Keratinocyte (primary cell): ENCODE measurements around the gene CHST15. TPM values are rescaled to one million over a fixed set of nuclear protein-coding genes. Genes with fewer than 3 reads are reported as not detected.

Experiments used
- DNase-seq: peaks from one replicate; pipeline ENCODE4 v3.0.0-alpha.2; 2011; ENCODE audit warnings: low read depth, missing footprints, low spot score
- FAIRE-seq: peaks from 2 replicates; lab custom pipeline; 2011; peaks lifted over from hg19 to GRCh38; lab: Jason Lieb, UNC
- H2AFZ ChIP-seq: 2 replicates; pipeline ENCODE4 v1.6.0; 2012; ENCODE audit warnings: low read length, control low read depth, inconsistent platforms; ENCODE audit not compliant: control insufficient read depth
- H3K27ac ChIP-seq: 2 replicates; pipeline ENCODE4 v1.5.1; 2011; ENCODE audit warnings: low read length; ENCODE audit not compliant: control insufficient read depth, insufficient read depth
- H3K27me3 ChIP-seq: 3 replicates; pipeline ENCODE4 v1.6.0; 2011; ENCODE audit warnings: low read length; ENCODE audit not compliant: control insufficient read depth, insufficient read depth; ENCODE audit errors: extremely low read depth
- H3K36me3 ChIP-seq, 2 experiments: 2 replicates in 1 of 2; 3 replicates in 1 of 2; pipeline ENCODE4 v1.5.1; 2011; ENCODE audit warnings: low read length in 2 of 2, mild to moderate bottlenecking in 1 of 2; ENCODE audit not compliant: control insufficient read depth in 2 of 2, insufficient read depth in 2 of 2; ENCODE audit errors: extremely low read depth in 1 of 2
- H3K4me1 ChIP-seq: 3 replicates; pipeline ENCODE4 v1.5.1; 2011; ENCODE audit warnings: low read length; ENCODE audit not compliant: control insufficient read depth, insufficient read depth; ENCODE audit errors: extremely low read depth
- H3K4me2 ChIP-seq: 3 replicates; pipeline ENCODE4 v1.6.0; 2011; ENCODE audit warnings: low read depth, low read length; ENCODE audit not compliant: control insufficient read depth, insufficient read depth; ENCODE audit errors: extremely low read depth
- H3K4me3 ChIP-seq, 3 experiments: fragments of 200-600 bp in 1 of 3; sonication (generic) in 1 of 3; 2 replicates in 2 of 3; 3 replicates in 1 of 3; pipeline ENCODE4 v1.5.1; 2011 to 2016; ENCODE audit warnings: low read length in 3 of 3, mild to moderate bottlenecking in 3 of 3, control low read depth in 2 of 3, inconsistent platforms in 1 of 3, low read depth in 1 of 3, mixed read lengths in 1 of 3, mixed run types in 1 of 3, moderate library complexity in 1 of 3; ENCODE audit not compliant: control insufficient read depth in 2 of 3, insufficient read depth in 2 of 3; ENCODE audit errors: extremely low read depth in 1 of 3
- H3K79me2 ChIP-seq: 2 replicates; pipeline ENCODE4 v1.6.0; 2012; ENCODE audit warnings: low read length; ENCODE audit not compliant: control insufficient read depth, insufficient read depth
- H3K9ac ChIP-seq: 3 replicates; pipeline ENCODE4 v1.6.0; 2011; ENCODE audit warnings: low read length; ENCODE audit not compliant: control insufficient read depth, insufficient read depth; ENCODE audit errors: extremely low read depth
- H3K9me1 ChIP-seq: 3 replicates; pipeline ENCODE4 v1.6.0; 2011; ENCODE audit warnings: low read length; ENCODE audit not compliant: control insufficient read depth, insufficient read depth; ENCODE audit errors: extremely low read depth
- H3K9me3 ChIP-seq: 2 replicates; pipeline ENCODE4 v1.5.1; 2012; ENCODE audit warnings: low read depth, low read length; ENCODE audit not compliant: control insufficient read depth
- H4K20me1 ChIP-seq: 3 replicates; pipeline ENCODE4 v1.6.0; 2011; ENCODE audit warnings: low read length; ENCODE audit not compliant: control insufficient read depth, insufficient read depth; ENCODE audit errors: extremely low read depth
- EZH2 ChIP-seq: IDR thresholded peaks from one replicate; pipeline ENCODE4 v1.6.1; 2012; ENCODE audit warnings: inconsistent platforms, mild to moderate bottlenecking, low read length, moderate library complexity
- dilution Hi-C: fragments of 300-500 bp; cut with MboI; formaldehyde crosslinking; loops from one replicate; pipeline ENCODE4 v1.7.0; 2020; ENCODE audit warnings: low sequenced_read_pairs; ENCODE audit not compliant: extremely low pct_ligation_motif_present
- polyA plus RNA-seq, 5 experiments: library from polyadenylated mRNA; depleted of rRNA in 3 of 5; stranded (reverse) in 3 of 5; stranded (forward) in 1 of 5; unstranded in 1 of 5; fragments of >200 nt; gene quantifications; 1 replicate in 1 of 5; 2 replicates in 3 of 5; 3 replicates in 1 of 5; pipeline versions ENCODE4 v1.2.1 to v1.2.3, GENCODE V29; 2011 to 2012; ENCODE audit warnings: missing spikeins in 2 of 5, low read depth in 1 of 5, low replicate concordance in 1 of 5
- TF ChIP-seq, protein P1 (sequence below), 3 experiments: IDR thresholded peaks in 1 of 3; conservative IDR thresholded peaks in 1 of 3; optimal IDR thresholded peaks in 1 of 3; 2 replicates in 2 of 3; 3 replicates in 1 of 3; pipeline versions ENCODE3 to v1.5.1; 2011; ENCODE audit warnings: low read length in 3 of 3, mild to moderate bottlenecking in 3 of 3, moderate library complexity in 2 of 3, control low read depth in 1 of 3, inconsistent platforms in 1 of 3; ENCODE audit not compliant: insufficient read depth in 2 of 3; ENCODE audit errors: extremely low read depth in 1 of 3

The CHST15 gene
- polyA plus RNA-seq, 1 donor (not counting 4 experiments of a cell fraction or from before 2014, with no cell fraction given) = 24.5 TPM

DNA sequence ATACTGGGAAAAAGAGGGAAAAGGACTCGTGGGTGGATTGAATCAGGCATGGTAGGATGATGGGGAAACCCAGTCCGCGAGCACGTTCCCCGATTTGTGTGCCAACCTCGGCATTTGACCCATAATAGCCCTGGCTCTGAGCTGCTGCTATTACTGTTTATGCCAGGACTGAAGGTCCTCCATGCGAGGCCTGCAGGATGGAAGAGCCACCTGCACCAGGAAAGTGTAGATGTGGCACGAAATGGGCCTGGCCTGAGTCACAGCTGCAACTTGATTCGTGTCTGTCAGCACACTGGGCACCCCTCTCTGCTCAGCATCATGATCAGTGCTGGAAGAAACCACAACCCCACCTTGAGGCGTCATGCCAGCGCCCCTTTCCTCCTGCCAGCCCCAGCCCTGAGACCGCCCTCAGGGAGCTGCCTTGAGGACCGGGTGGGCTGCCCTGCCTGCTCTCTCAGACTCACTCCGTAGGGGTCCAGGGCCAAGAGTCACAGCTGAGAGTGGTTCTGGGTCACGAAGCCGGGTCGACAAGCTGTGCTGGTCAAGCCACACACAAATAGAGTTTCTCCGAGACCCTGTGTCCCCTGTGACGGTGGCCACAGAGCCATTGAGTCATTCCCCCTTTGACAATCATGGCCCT, 74.4 kb downstream of the CHST15 start:
- Histone ChIP-seq H3K4me3 (no peak overlapping the region), H3K36me3 (peaks cover 19 to 27% of the 10 kb centered on the region in 2 experiments), H3K9ac (no peak overlapping the region), H2AFZ (no peak overlapping the region), H3K4me2 (no peak overlapping the region), H3K4me1 (peaks cover 15% of the 10 kb centered on the region), H3K79me2 (no peaks in the 10 kb centered on the region), H3K9me3 (no peaks in the 10 kb centered on the region), H3K9me1 (no peaks in the 10 kb centered on the region), H3K27me3 (no peaks in the 10 kb centered on the region), H4K20me1 (no peaks in the 10 kb centered on the region), H3K27ac (no peak overlapping the region)
- FAIRE-seq (no peak), DNase-seq (no peak)
- TF ChIP-seq EZH2 = no peak
- TF ChIP-seq, protein P1, sequence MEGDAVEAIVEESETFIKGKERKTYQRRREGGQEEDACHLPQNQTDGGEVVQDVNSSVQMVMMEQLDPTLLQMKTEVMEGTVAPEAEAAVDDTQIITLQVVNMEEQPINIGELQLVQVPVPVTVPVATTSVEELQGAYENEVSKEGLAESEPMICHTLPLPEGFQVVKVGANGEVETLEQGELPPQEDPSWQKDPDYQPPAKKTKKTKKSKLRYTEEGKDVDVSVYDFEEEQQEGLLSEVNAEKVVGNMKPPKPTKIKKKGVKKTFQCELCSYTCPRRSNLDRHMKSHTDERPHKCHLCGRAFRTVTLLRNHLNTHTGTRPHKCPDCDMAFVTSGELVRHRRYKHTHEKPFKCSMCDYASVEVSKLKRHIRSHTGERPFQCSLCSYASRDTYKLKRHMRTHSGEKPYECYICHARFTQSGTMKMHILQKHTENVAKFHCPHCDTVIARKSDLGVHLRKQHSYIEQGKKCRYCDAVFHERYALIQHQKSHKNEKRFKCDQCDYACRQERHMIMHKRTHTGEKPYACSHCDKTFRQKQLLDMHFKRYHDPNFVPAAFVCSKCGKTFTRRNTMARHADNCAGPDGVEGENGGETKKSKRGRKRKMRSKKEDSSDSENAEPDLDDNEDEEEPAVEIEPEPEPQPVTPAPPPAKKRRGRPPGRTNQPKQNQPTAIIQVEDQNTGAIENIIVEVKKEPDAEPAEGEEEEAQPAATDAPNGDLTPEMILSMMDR (optimal IDR thresholded peaks at IDR 0.05 in 1 of 3, IDR thresholded peaks at IDR 0.05 in 1 of 3, conservative IDR thresholded peaks at IDR 0.05 in 1 of 3; ENCODE audit: extremely low read depth in 1 of 3, insufficient read depth in 2 of 3, low read length in 3 of 3) = no peak
- dilution Hi-C loops = no loop called here

DNA sequence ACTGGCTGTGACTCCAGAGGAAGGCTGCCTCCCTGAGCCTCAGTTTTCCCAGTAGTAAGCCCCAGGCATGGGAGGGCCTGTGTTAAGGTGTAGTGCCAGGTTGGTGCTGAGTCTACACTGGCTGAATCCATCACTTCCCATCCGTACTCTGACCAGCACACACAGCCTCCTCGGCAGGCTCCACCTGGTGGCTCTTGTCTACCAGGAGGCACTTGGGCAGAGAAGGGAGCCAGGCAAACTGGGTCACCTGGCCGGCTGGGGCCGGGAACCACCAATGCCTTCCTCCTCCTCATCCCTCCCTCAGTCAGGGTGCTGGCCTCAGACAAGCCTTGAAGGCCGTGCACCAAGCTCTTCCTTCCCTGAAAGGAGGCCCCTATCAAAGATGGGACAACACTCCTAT, 75.7 kb downstream of the CHST15 start:
- Histone ChIP-seq H3K27ac (no peak overlapping the region), H3K4me3 (no peak overlapping the region), H3K4me1 (peaks cover 15% of the 10 kb centered on the region), H3K79me2 (no peaks in the 10 kb centered on the region), H3K27me3 (no peaks in the 10 kb centered on the region), H3K9me3 (no peaks in the 10 kb centered on the region), H3K9me1 (no peaks in the 10 kb centered on the region), H3K36me3 (peaks cover 22 to 27% of the 10 kb centered on the region in 2 experiments), H2AFZ (no peak overlapping the region), H3K9ac (no peak overlapping the region), H4K20me1 (no peaks in the 10 kb centered on the region), H3K4me2 (no peak overlapping the region)
- TF ChIP-seq EZH2 = no peak
- TF ChIP-seq, protein P1 (optimal IDR thresholded peaks at IDR 0.05 in 1 of 3, IDR thresholded peaks at IDR 0.05 in 1 of 3, conservative IDR thresholded peaks at IDR 0.05 in 1 of 3; ENCODE audit: extremely low read depth in 1 of 3, insufficient read depth in 2 of 3, low read length in 3 of 3) = peak in 1 of 3 experiments; percentile 11
- dilution Hi-C loops = no loop called here
- FAIRE-seq (no peak), DNase-seq (no peak)
